Tibial nerve (tissue), 4 donors: Measurements from ENCODE around the gene ALG6. TPM values are rescaled to one million over a fixed set of nuclear protein-coding genes. Genes with fewer than 3 reads are reported as not detected.
A peak's percentile ranks its signal among the peaks of the same experiment; 100 is the strongest.

Source experiments
- DNase-seq, 2 donors: peaks; one replicate each; pipeline ENCODE4 v3.0.0-alpha.2; 2019; ENCODE audit warnings: low spot score in 2 of 2
- H3K27ac ChIP-seq, 4 donors: fragments of 200-600 bp; sonication (generic) in 3 of 4; one replicate each; pipeline ENCODE4 v1.5.1; 2017 to 2019; ENCODE audit warnings: mild to moderate bottlenecking in 1 of 4
- H3K27me3 ChIP-seq, 2 donors: fragments of 200-600 bp; sonication (generic) in 1 of 2; one replicate each; pipeline versions ENCODE4 v1.5.1 to v1.6.0; 2017 to 2019
- H3K36me3 ChIP-seq, 3 donors: fragments of 200-600 bp; sonication (generic); one replicate each; pipeline ENCODE4 v1.5.1; 2018 to 2019
- H3K4me1 ChIP-seq, 4 donors: fragments of 200-600 bp; sonication (generic) in 3 of 4; one replicate each; pipeline ENCODE4 v1.5.1; 2017 to 2019
- H3K4me3 ChIP-seq, 4 donors: fragments of 200-600 bp; sonication (generic) in 3 of 4; one replicate each; pipeline ENCODE4 v1.5.1; 2017 to 2019; ENCODE audit warnings: mild to moderate bottlenecking in 1 of 4, moderate library complexity in 1 of 4
- H3K9me3 ChIP-seq, 4 donors: fragments of 200-600 bp; sonication (generic) in 3 of 4; one replicate each; pipeline ENCODE4 v1.5.1; 2017 to 2019
- EP300 ChIP-seq, 2 donors: sonication (generic); formaldehyde crosslinking; IDR thresholded peaks; one replicate each; pipeline ENCODE4 v1.6.1; 2017; ENCODE audit warnings: antibody characterized with exemption in 2 of 2, mild to moderate bottlenecking in 1 of 2
- POLR2A ChIP-seq, 2 donors: fragments of 450-650 bp; IDR thresholded peaks; one replicate each; pipeline ENCODE4 v1.6.1; 2017; ENCODE audit warnings: antibody characterized with exemption in 2 of 2, mild to moderate bottlenecking in 2 of 2, moderate library complexity in 2 of 2
- WGBS, 2 donors: methylation state at CpG; one replicate each; pipeline ENCODE4 v1.1.5; 2018; 5-methylcytosine and 5-hydroxymethylcytosine counted together
- total RNA-seq, 4 donors: library from RNA; depleted of rRNA; stranded (reverse); fragments of >200 nt; gene quantifications; one replicate each; pipeline ENCODE4 v1.1.0, GENCODE V29; 2016
- TF ChIP-seq, protein P1 (sequence below), 5 experiments: fragments of 200-600 bp in 3 of 5; fragments of 450-650 bp in 2 of 5; sonication (generic) in 3 of 5; IDR thresholded peaks; one replicate each; pipeline ENCODE4 v1.5.1; 2016 to 2019; ENCODE audit warnings: antibody characterized with exemption in 5 of 5, mild to moderate bottlenecking in 3 of 5, moderate library complexity in 2 of 5

The ALG6 gene
- total RNA-seq, 4 donors from 2014 or later = 6.6 to 16.8 (median 13.5) TPM

DNA sequence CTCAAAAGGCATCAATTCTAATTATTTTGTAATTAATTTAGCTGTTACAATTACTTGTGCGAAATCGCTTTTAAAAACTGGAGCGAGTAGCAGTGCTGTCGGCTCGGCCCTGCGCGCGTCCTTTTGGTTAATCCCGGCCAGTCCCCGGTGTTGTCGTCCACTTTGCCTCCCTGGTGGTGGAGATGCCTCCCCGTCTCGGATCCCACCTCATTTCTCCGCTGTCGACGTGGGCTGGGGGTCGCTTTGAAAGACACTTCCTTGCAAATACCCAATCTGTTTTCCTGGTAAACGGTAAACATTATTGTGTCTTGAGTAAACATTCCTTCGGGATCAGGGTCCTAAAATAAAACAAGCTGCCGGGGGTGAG, 41.3 kb upstream of the ALG6 start:
- Histone ChIP-seq H3K4me3 (peak overlapping the region; percentile 50 to 69 (median 54)), H3K27me3 (peaks cover 0 to 96% of the 10 kb centered on the region in 2 donors), H3K36me3 (peaks cover 0 to 3% (median 0%) of the 10 kb centered on the region in 3 donors), H3K9me3 (no peaks in the 10 kb centered on the region), H3K4me1 (peaks cover 0 to 46% (median 11%) of the 10 kb centered on the region in 4 donors), H3K27ac (peak overlapping the region; percentile 93 to 99 (median 96))
- no peak for DNase-seq
- no peak for TF ChIP-seq POLR2A (IDR thresholded peaks at IDR 0.05)
- TF ChIP-seq, protein P1, sequence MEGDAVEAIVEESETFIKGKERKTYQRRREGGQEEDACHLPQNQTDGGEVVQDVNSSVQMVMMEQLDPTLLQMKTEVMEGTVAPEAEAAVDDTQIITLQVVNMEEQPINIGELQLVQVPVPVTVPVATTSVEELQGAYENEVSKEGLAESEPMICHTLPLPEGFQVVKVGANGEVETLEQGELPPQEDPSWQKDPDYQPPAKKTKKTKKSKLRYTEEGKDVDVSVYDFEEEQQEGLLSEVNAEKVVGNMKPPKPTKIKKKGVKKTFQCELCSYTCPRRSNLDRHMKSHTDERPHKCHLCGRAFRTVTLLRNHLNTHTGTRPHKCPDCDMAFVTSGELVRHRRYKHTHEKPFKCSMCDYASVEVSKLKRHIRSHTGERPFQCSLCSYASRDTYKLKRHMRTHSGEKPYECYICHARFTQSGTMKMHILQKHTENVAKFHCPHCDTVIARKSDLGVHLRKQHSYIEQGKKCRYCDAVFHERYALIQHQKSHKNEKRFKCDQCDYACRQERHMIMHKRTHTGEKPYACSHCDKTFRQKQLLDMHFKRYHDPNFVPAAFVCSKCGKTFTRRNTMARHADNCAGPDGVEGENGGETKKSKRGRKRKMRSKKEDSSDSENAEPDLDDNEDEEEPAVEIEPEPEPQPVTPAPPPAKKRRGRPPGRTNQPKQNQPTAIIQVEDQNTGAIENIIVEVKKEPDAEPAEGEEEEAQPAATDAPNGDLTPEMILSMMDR (IDR thresholded peaks at IDR 0.05) = no peak
- TF ChIP-seq EP300 (IDR thresholded peaks at IDR 0.05) = peak in 1 of 2 donors; percentile 25
- 9 to 11% methylated on average over 20 of the region's 20 CpGs for WGBS, 2 donors

DNA sequence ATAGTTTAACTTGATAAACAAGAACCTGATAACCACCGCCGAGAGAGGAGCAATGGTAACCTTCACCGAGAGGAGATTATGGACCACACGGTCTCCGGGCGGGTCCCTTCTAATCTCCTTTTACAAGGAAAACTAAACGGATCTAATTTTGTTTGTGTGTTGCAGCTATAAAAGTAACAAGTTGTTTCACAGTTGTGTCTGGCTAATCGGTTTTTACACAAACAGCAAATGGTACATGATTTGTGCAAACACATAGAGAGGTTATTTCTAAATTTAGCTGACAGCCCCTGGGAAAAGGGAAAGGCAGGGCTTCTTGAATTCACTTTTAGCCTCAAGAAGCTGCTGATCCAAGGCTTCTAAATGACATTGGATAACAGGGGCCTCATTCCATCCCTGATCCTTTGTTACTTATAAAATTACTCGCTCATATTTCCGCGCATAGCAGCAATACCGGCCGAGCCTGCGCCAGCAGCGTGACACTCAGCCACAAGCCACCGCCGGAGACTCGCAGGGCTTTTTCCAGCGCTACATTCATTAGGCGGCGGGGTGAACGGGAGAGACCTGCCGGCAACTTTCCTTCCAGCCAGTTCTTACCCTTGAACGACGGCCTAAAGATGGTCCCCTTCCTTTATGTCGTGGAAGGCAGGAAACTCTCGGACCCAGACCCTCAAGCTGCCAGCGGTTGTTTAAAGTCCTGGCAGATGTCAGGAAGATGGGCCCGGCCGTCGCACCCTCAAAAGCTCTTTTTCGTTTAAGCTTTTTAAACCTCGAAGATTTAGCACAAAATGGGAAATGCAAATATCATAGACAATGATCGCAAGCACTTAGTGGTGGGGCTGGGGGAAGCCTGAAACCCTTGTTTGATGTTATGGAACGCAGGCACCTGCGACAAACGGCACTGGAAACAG, 40.7 kb upstream of the ALG6 start:
- peaks cover 0 to 3% (median 0%) of the 10 kb centered on the region in 3 donors for H3K36me3 ChIP-seq
- DNase-seq = no peak
- peak overlapping the region; percentile 50 to 69 (median 54) for H3K4me3 ChIP-seq
- peaks cover 0 to 41% (median 11%) of the 10 kb centered on the region in 4 donors for H3K4me1 ChIP-seq
- WGBS, 2 donors = 10 to 12% methylated on average over 37 of the region's 37 CpGs
- peaks cover 0 to 96% of the 10 kb centered on the region in 2 donors for H3K27me3 ChIP-seq
- peak overlapping the region; percentile 93 to 99 (median 96) for H3K27ac ChIP-seq
- TF ChIP-seq, protein P1 (IDR thresholded peaks at IDR 0.05) = no peak
- TF ChIP-seq POLR2A (IDR thresholded peaks at IDR 0.05) (no peak), EP300 (IDR thresholded peaks at IDR 0.05) (no peak)
- H3K9me3 ChIP-seq = no peaks in the 10 kb centered on the region

DNA sequence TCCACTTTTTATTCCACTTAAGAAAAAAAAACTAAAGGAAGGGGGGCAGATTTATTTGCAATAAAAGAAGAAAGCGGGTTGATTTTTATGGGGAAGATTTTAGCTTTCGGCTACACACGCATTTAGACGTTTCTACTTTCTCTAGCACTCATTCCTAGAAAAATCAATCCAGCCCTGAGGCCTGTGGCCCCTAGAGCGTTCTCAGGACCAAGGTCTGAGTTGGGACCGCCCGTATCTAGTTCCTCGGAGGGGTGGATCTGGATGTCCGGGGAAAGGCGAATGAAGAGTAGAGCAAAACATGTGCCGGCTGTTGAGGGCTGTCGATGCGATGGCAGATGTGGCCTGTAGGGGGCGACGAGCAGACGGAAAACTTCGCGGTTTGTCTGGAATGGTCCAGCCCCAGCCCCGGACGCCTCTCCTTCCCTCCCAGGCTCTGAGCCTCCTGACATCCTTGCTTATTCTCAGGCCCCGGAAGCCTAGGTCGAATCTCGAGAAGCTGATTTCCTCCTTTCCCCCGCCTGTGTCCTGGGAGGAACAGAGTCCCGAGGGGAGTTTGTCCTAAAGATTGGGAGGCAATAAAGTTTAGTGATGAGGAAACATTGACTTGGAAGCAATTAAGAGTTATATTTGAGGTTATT, 39.9 kb upstream of the ALG6 start:
- H3K9me3 ChIP-seq = no peaks in the 10 kb centered on the region
- H3K27me3 ChIP-seq = peaks cover 0 to 95% of the 10 kb centered on the region in 2 donors
- peak in 1 of 2 donors; percentile 43 for DNase-seq
- peak in 1 of 2 donors; percentile 95 for TF ChIP-seq EP300 (IDR thresholded peaks at IDR 0.05)
- TF ChIP-seq, protein P1 (IDR thresholded peaks at IDR 0.05) = peak; percentile 67 to 87 (median 82)
- TF ChIP-seq POLR2A (IDR thresholded peaks at IDR 0.05) = peak; percentile 18 to 75
- H3K27ac ChIP-seq = peak overlapping the region; percentile 93 to 99 (median 96)
- H3K4me3 ChIP-seq = peak overlapping the region; percentile 50 to 69 (median 54)
- WGBS, 2 donors = 7 to 8% methylated on average over 25 of the region's 25 CpGs
- peaks cover 0 to 3% (median 0%) of the 10 kb centered on the region in 3 donors for H3K36me3 ChIP-seq
- H3K4me1 ChIP-seq = peaks cover 0 to 33% (median 5%) of the 10 kb centered on the region in 4 donors

DNA sequence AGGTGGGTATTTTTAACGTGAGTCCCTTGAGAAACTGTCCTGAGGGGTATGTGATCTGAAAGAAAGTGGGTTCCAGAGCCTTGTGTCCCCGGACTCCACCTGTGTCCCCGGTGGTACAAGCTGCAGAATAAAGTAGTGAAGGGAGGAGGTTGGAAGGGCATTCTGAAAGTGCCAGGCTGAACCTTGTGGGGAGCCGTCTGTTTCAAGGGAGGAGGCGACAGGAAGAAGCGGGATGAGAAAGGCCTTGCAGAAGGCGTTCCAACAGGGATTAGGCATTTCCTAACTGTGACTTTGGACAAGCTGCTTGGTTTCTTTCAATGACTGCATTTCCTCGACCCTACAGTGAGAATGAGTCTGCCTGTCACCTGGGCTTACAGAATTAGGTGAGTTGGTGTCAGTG, 39.3 kb upstream of the ALG6 start:
- Histone ChIP-seq H3K9me3 (no peaks in the 10 kb centered on the region), H3K27ac (peak overlapping the region; percentile 93 to 99 (median 96)), H3K27me3 (peaks cover 0 to 94% of the 10 kb centered on the region in 2 donors), H3K4me1 (peaks cover 0 to 27% (median 0%) of the 10 kb centered on the region in 4 donors), H3K36me3 (peaks cover 0 to 3% (median 0%) of the 10 kb centered on the region in 3 donors), H3K4me3 (peak overlapping the region in 3 of 4 donors; percentile 48 to 50 (median 49))
- WGBS, 2 donors = 43 to 58% methylated on average over 8 of the region's 8 CpGs
- DNase-seq = no peak
- no peak for TF ChIP-seq EP300 (IDR thresholded peaks at IDR 0.05)
- TF ChIP-seq, protein P1 (IDR thresholded peaks at IDR 0.05) = no peak
- TF ChIP-seq POLR2A (IDR thresholded peaks at IDR 0.05) = no peak
